IPS-15b (cell line): Measurements from ENCODE around the gene UBAC1.

Experiments
- H3K27me3 ChIP-seq: one replicate; pipeline ENCODE4 v1.6.1; 2013; ENCODE audit warnings: low read length; ENCODE audit not compliant: control insufficient read depth, insufficient read depth
- H3K36me3 ChIP-seq: one replicate; pipeline ENCODE4 v1.6.1; 2013; ENCODE audit warnings: low read length; ENCODE audit not compliant: control insufficient read depth, insufficient read depth
- H3K4me1 ChIP-seq: one replicate; pipeline ENCODE4 v1.6.1; 2013; ENCODE audit warnings: mild to moderate bottlenecking, low read length; ENCODE audit not compliant: control insufficient read depth, insufficient read depth
- H3K4me3 ChIP-seq: one replicate; pipeline ENCODE4 v1.5.1; 2013; ENCODE audit warnings: low read depth, low read length
- H3K9ac ChIP-seq: one replicate; pipeline ENCODE4 v1.6.1; 2013; ENCODE audit warnings: low read depth, mild to moderate bottlenecking, low read length
- H3K9me3 ChIP-seq: one replicate; pipeline ENCODE4 v1.6.1; 2013; ENCODE audit warnings: mild to moderate bottlenecking, low read length; ENCODE audit not compliant: control insufficient read depth, insufficient read depth

The UBAC1 gene

DNA sequence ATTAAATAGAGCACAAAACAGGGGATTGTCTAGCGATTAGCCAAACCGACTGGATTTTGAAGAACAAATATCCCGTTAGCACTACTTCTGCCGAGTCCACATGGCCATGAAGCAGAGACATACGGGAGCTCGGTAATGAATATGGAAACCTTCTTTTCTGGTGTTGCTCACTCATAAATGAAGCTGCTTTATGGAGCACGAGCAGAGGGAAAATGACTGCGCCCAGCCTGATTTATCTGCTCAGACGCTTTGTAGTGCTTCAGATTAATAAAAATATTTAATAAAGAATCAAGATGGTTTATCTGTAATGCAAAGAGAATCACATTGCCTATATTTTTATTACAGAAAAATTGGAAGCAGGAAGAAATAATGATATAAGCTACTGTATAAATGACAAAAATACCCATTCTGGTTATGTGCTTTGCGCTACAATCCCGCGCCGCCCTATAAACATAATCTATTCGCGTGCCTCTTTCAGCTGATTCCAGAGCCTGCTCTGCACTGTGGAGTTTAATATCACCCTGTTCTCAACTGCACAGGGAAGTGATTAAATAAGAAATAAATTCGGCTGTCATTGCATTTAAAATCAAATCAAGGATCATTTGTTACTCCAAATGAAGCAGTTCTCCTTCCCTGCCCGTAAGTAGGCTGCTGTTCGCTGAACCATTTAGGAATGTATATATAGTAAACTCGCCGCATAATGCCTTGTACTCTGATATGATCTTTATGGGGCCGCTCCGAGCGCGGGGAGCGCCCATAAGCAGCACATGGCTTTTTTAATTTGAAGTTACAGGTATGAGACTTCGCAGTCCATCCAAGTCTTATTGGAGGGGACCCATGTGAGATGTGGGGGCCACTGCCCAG lies 22.3 kb upstream of the UBAC1 start:
- H3K4me3 ChIP-seq = no peak overlapping the region
- no peaks in the 10 kb centered on the region for H3K9me3 ChIP-seq
- no peaks in the 10 kb centered on the region for H3K27me3 ChIP-seq
- H3K9ac ChIP-seq = no peak overlapping the region
- H3K4me1 ChIP-seq = no peaks in the 10 kb centered on the region
- H3K36me3 ChIP-seq = no peaks in the 10 kb centered on the region

DNA sequence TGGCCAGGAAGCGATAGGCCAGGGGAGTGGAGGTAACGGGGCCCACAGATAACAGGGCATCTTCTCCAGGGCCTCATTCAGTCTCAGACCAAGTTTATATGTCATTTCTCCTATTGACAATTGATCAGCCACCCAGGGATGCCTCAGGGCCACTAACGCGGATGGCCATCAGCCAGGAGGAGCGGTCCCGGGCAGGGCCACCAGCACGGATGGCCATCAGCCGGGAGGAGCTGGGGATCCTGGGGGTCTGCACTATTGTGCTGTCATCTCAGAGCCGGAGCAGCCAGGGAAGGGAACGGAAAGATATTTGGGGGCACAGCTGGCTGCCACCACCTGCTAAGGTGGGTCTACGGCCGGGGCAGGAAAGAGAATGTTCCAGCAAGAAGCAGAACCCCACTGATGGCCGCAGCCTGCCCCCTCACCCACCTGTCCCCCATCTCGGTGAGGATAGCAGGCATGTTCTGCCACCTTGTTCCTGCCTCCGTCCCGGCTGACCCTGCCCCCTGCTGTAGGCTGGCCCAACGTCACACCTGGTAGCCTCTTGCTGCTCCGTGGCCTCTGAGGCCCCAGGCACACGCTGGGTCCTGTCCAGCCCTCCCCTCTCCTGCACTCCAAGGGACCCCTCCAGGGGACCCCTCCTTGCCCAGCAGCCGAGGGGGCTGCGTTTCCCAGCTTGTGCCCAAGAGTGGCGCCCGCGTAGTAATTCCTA lies 21.5 kb upstream of the UBAC1 start:
- no peaks in the 10 kb centered on the region for H3K4me1 ChIP-seq
- H3K4me3 ChIP-seq = no peak overlapping the region
- no peaks in the 10 kb centered on the region for H3K27me3 ChIP-seq
- H3K36me3 ChIP-seq = no peaks in the 10 kb centered on the region
- no peaks in the 10 kb centered on the region for H3K9me3 ChIP-seq
- no peak overlapping the region for H3K9ac ChIP-seq

DNA sequence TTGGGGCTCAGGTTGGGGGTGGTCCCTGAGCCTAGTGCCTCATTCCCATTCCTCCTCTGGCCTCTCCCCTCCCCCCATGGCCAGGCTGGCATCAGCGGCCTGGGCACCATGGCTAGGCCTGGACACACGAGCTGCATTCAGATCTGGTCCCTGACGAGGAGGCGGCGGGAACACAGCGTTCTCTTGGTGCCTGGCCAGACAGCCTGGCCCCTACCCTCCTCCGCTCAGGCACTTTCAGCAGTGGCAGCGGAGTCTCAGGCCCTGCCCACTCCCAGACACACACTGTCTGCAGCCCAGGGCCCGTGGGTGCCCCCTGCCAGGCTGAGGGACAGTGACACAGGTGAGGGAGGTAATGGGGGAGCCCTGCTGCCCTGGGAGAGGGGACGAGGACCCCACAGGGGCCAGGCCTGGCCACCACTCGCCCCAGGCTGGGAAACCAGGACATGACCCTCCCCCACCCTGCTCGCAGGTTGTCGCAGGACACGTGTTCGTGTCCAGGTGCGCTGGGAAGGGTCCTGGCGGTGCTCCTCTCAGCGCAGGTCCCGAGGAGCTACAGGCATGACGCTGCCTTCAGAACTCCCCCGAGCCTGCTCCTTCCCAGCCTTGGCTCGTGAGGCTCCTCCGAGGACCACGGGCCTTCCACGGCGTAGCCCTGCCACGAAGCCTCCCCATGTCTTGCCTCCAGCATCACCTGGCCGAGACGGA lies 19.9 kb upstream of the UBAC1 start:
- H3K4me3 ChIP-seq = no peak overlapping the region
- H3K27me3 ChIP-seq = no peaks in the 10 kb centered on the region
- H3K9ac ChIP-seq = no peak overlapping the region
- H3K9me3 ChIP-seq = no peaks in the 10 kb centered on the region
- no peaks in the 10 kb centered on the region for H3K36me3 ChIP-seq
- no peaks in the 10 kb centered on the region for H3K4me1 ChIP-seq

DNA sequence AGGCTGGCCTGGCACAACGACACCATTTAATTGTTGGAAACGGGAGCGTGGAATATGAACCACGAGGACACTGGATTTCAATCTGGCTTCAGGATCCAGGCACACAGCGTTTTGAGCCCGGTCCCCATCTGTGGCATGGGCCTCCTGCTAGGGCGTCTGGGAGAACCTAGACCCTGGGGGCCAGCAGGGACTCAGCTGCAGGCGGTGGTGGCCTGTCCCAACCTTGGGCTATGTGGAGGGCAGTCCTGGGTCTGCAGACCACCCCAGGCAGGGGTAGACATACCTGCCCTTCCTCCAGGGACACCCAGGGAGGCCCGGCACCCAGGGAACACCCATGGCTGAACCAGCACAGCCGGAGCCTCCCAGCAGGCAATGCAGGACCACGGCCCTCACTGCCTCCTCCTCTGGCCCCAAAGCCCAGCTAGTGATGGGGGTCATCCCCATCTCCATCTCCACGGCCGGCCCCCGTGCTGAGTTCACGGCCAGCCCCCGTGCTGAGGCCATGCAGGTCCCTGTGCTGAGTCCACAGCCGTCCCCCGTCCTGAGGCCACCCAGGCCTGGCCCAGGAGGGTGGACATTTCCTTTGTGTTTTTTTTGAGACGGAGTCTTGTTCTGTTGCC lies 18.5 kb upstream of the UBAC1 start:
- H3K36me3 ChIP-seq = no peaks in the 10 kb centered on the region
- H3K4me3 ChIP-seq = no peak overlapping the region
- H3K4me1 ChIP-seq = no peaks in the 10 kb centered on the region
- H3K27me3 ChIP-seq = no peaks in the 10 kb centered on the region
- no peaks in the 10 kb centered on the region for H3K9me3 ChIP-seq
- no peak overlapping the region for H3K9ac ChIP-seq

DNA sequence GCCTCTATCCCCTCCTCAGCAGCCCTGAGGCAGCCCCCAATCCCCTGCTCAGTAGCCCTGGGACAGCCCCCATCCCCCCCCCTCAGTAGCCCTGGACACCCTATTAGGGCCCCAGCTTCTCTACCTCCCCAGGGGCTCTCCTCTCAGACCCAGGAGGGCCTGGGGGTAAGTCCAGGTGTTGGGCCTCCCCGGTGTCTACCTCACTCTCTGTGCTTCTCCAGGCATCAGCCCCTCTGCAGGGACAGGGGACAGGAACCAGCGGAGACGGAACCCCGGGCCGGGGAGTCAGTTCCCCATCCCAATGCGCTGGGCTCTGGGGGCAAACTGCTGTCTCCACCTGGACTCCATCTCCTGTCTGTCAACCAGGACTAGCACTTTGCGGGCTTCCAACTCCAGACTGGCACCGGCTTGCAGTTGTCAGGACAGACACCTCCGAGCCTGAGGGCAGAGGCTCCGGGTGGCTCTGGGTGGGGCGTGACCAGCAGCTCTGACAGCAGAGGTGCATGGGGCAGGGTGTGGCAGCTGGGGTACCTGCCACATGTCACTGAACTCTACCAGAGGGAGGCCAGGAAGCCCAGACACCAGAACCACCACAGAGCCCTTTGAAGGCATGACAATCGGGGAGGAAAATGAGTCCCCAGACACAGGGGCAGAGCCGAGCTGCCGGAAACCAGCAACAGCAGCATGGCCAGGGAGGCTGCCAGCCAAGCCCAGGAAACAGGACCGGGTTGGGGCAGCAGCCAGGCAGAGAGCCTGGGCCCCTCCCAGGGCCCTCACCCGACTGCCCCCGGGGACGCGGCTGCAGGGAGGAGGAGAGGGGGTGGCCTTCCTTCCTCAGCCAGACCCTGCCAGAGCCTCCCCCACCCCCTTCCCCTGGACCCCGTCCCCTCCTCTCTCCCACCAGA lies 17.7 kb upstream of the UBAC1 start:
- Histone ChIP-seq H3K9ac (no peak overlapping the region), H3K9me3 (no peaks in the 10 kb centered on the region), H3K4me3 (no peak overlapping the region), H3K27me3 (no peaks in the 10 kb centered on the region), H3K4me1 (no peaks in the 10 kb centered on the region), H3K36me3 (no peaks in the 10 kb centered on the region)

DNA sequence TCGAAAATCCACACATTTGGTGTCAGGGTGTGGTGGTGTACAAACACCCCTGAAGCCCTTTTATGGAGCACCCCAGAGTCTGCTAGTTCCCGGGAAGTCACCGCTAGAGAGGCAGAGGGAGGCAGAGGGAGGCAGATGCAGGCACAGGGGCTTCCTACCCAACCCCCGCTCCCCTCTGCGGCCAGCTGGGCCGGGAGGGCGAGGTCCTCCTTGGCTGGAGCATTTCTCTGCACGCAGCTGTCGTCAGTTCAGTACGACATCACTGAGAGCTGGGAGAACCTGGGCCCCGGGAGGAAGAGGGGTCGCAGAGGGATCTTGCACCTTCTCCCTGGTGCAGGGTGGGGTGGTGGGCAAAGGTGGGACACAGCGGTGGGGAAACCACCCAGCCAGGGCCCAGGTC lies 15.8 kb upstream of the UBAC1 start:
- Histone ChIP-seq H3K4me3 (no peak overlapping the region), H3K9ac (no peak overlapping the region), H3K4me1 (no peaks in the 10 kb centered on the region), H3K9me3 (no peaks in the 10 kb centered on the region), H3K36me3 (no peaks in the 10 kb centered on the region), H3K27me3 (no peaks in the 10 kb centered on the region)

DNA sequence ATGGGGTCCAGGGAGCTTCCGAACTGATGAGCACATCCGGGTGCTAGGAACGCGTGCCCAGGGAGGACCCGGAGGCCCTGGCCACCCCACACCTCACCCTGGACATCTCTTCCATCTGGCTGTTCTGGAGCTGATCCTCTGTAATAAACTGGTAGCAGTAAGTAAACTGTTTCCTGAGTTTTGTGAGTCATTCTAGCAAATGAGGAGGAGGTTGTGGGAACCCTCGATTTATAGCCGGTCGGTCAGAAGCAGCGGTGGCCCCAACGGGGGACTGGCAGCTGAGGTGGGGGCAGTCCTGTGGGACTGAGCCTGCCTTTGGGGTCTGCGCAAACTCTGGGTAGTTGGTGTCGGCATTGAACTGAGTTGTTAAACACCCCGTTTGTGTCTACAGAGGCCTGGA lies 15.4 kb upstream of the UBAC1 start:
- no peaks in the 10 kb centered on the region for H3K9me3 ChIP-seq
- H3K9ac ChIP-seq = no peak overlapping the region
- H3K4me3 ChIP-seq = no peak overlapping the region
- no peaks in the 10 kb centered on the region for H3K36me3 ChIP-seq
- H3K27me3 ChIP-seq = no peaks in the 10 kb centered on the region
- H3K4me1 ChIP-seq = no peaks in the 10 kb centered on the region

DNA sequence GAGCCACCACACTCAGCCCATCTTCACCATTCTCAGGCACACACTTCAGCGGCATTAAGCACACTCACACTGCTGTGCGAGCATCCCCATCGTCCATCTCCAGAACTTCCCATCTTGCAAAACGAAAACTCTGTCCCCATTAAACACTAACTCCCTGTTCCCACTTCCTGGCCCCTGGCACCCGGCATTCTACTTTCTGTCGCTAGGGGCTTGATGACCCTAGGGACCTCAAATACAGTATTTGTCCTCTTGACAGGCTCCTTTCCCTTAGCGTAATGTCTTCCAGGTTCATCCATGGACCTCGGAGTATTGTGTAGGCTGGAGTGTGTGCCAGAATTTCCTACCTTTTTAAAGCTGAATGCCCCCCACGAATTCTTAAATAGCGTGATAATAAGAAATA lies 14.7 kb upstream of the UBAC1 start:
- Histone ChIP-seq H3K9me3 (no peaks in the 10 kb centered on the region), H3K4me3 (no peak overlapping the region), H3K36me3 (no peaks in the 10 kb centered on the region), H3K4me1 (no peaks in the 10 kb centered on the region), H3K9ac (no peak overlapping the region), H3K27me3 (no peaks in the 10 kb centered on the region)

DNA sequence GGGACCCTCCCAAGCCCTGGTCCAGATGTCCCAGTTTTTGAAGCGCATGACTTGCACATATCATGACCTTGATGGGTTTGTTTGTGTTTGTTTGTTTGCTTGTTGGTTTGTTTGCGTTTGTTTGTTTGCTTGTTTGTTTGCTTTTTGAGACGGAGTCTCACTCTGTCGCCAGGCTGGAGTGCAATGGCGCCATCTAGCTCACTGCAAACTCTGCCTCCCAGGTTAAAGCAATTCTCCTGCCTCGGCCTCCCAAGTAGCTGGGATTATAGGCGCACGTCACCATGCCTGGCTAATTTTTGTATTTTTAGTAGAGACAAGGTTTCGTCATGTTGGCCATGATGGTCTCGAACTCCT lies 13.0 kb upstream of the UBAC1 start:
- no peaks in the 10 kb centered on the region for H3K9me3 ChIP-seq
- H3K4me1 ChIP-seq = no peaks in the 10 kb centered on the region
- H3K36me3 ChIP-seq = no peaks in the 10 kb centered on the region
- H3K4me3 ChIP-seq = no peak overlapping the region
- H3K27me3 ChIP-seq = no peaks in the 10 kb centered on the region
- no peak overlapping the region for H3K9ac ChIP-seq

DNA sequence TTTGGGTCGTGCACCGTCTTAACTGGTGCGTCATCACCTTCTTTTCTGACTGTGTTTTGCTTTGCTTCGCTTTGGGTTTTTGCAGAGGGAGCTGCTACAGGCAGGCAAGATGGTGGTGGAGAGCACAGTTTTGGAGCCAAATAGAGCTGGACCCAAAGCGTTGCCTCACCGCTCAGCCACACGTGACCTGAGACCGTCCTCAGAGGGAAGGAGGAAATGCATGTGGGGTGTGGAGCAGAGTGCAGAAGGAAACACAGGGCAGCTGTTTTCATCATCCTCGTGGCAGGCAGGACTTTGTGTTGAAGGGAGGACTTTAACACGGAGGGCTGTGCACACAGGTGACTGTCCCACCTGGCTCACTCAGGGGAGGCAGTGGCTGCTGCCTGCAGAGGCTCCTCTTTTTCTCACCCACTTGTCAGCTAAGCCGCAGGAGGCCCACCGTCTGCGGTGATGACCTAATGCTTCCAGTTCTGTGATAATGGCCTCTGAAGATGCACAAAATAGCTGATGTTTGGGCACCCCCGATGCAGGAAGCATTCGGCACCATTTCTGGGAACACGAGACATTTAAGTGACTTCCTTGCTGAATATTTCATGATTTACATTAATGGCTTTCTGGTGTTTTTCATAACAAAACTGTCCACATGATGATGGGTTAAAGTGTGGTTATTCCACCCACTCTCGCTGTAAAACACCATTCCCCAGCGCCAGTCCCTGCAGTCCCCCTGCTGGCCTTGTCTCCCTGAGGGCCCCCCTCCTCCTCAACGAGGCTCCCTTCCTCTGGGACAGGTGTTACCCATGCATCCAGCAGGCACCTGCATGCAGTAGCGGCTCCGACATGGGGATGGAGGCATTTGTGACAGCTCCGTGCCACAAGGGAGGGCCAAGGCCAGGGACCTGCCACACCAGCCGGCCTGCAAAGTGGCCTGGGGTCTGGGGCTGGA lies 12.4 kb upstream of the UBAC1 start:
- no peak overlapping the region for H3K9ac ChIP-seq
- H3K4me3 ChIP-seq = no peak overlapping the region
- no peaks in the 10 kb centered on the region for H3K36me3 ChIP-seq
- no peaks in the 10 kb centered on the region for H3K27me3 ChIP-seq
- H3K4me1 ChIP-seq = no peaks in the 10 kb centered on the region
- H3K9me3 ChIP-seq = no peaks in the 10 kb centered on the region
